Upper lobe of left lung (tissue), 4 donors: ENCODE data around the gene LRRC2.

Experiments
- EP300 ChIP-seq, 4 donors: sonication (generic); formaldehyde crosslinking; IDR thresholded peaks; one replicate each; pipeline ENCODE4 v1.5.1; 2017; ENCODE audit warnings: antibody characterized with exemption in 4 of 4, control low read depth in 2 of 4
- POLR2A ChIP-seq, 4 donors: fragments of 450-650 bp; IDR thresholded peaks; one replicate each; pipeline ENCODE4 v1.5.1; 2016 to 2017; ENCODE audit warnings: antibody characterized with exemption in 4 of 4, mild to moderate bottlenecking in 2 of 4
- POLR2AphosphoS5 ChIP-seq, 2 donors: sonication (generic); formaldehyde crosslinking; IDR thresholded peaks; one replicate each; pipeline ENCODE4 v1.5.1; 2017; ENCODE audit warnings: antibody characterized with exemption in 2 of 2
- TF ChIP-seq, protein P1 (sequence below), 6 experiments: fragments of 450-650 bp in 4 of 6; fragments of 200-600 bp in 2 of 6; sonication (generic) in 2 of 6; IDR thresholded peaks; one replicate each; pipeline ENCODE4 v1.5.1; 2016 to 2019; ENCODE audit warnings: antibody characterized with exemption in 6 of 6

DNA sequence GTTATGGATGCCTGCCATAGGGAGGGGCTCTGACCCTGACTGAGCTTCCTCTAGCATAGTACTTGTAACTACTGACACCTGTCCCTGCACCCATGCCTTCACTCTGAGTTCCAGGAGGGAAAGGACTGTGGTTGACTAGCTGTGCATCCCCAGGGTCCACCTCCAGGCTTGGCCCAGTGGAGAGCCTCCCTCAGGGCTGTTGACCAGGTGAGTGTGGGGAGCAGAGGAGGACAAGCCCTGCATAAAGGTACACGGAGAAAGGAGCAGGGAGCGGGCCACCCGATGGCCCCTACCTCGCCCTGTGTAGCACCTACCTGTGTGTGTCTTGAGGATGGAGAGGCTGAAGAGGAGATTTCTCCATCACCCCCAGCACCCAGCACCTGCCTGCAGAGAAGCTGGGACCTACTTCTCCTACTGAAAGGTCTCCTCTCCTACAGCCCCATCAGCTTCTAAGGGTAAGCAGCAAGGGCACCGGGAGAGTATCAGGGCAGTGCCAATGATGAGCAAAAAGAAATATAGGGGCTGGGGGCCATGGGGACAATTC is 94.7 kb downstream of the LRRC2 start:
- TF ChIP-seq, protein P1, sequence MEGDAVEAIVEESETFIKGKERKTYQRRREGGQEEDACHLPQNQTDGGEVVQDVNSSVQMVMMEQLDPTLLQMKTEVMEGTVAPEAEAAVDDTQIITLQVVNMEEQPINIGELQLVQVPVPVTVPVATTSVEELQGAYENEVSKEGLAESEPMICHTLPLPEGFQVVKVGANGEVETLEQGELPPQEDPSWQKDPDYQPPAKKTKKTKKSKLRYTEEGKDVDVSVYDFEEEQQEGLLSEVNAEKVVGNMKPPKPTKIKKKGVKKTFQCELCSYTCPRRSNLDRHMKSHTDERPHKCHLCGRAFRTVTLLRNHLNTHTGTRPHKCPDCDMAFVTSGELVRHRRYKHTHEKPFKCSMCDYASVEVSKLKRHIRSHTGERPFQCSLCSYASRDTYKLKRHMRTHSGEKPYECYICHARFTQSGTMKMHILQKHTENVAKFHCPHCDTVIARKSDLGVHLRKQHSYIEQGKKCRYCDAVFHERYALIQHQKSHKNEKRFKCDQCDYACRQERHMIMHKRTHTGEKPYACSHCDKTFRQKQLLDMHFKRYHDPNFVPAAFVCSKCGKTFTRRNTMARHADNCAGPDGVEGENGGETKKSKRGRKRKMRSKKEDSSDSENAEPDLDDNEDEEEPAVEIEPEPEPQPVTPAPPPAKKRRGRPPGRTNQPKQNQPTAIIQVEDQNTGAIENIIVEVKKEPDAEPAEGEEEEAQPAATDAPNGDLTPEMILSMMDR (IDR thresholded peaks at IDR 0.05), result no peak
- TF ChIP-seq EP300 (IDR thresholded peaks at IDR 0.05), result no peak
- TF ChIP-seq POLR2A (IDR thresholded peaks at IDR 0.05), result no peak
- TF ChIP-seq POLR2AphosphoS5 (IDR thresholded peaks at IDR 0.05), result no peak
